ENCODE results near the gene COL17A1.
A peak's percentile ranks its signal among the peaks of the same experiment; 100 is the strongest.

The COL17A1 gene

GRCh38 chr10:104061196-104061595 lies 24.5 kb downstream of the COL17A1 start:
- TF ChIP-seq, protein P1, sequence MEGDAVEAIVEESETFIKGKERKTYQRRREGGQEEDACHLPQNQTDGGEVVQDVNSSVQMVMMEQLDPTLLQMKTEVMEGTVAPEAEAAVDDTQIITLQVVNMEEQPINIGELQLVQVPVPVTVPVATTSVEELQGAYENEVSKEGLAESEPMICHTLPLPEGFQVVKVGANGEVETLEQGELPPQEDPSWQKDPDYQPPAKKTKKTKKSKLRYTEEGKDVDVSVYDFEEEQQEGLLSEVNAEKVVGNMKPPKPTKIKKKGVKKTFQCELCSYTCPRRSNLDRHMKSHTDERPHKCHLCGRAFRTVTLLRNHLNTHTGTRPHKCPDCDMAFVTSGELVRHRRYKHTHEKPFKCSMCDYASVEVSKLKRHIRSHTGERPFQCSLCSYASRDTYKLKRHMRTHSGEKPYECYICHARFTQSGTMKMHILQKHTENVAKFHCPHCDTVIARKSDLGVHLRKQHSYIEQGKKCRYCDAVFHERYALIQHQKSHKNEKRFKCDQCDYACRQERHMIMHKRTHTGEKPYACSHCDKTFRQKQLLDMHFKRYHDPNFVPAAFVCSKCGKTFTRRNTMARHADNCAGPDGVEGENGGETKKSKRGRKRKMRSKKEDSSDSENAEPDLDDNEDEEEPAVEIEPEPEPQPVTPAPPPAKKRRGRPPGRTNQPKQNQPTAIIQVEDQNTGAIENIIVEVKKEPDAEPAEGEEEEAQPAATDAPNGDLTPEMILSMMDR (IDR thresholded peaks at IDR 0.05; ENCODE audit: poor library complexity, severe bottlenecking) = no peak
- no peaks in the 10 kb centered on the region for H3K4me1 ChIP-seq (ENCODE audit: insufficient read depth, poor library complexity, severe bottlenecking)
- DNase-seq (ENCODE audit: low spot score) (peak; percentile 19), ATAC-seq (ENCODE audit: low read depth) (no peak)
- H3K4me3 ChIP-seq (ENCODE audit: severe bottlenecking) = no peak overlapping the region
- no peak overlapping the region for H3K27ac ChIP-seq (ENCODE audit: poor library complexity, severe bottlenecking)
- no peaks in the 10 kb centered on the region for H3K9me3 ChIP-seq (ENCODE audit: severe bottlenecking)
- H3K36me3 ChIP-seq (ENCODE audit: low read depth) = peaks cover 96% of the 10 kb centered on the region
- H3K27me3 ChIP-seq (ENCODE audit: insufficient read depth, poor library complexity, severe bottlenecking) = no peaks in the 10 kb centered on the region

GRCh38 chr10:104059364-104059763 lies 26.3 kb downstream of the COL17A1 start:
- Histone ChIP-seq H3K4me1 (ENCODE audit: insufficient read depth, poor library complexity, severe bottlenecking) (peaks cover 16% of the 10 kb centered on the region), H3K4me3 (ENCODE audit: severe bottlenecking) (no peak overlapping the region), H3K36me3 (ENCODE audit: low read depth) (peaks cover 96% of the 10 kb centered on the region), H3K27me3 (ENCODE audit: insufficient read depth, poor library complexity, severe bottlenecking) (no peaks in the 10 kb centered on the region), H3K9me3 (ENCODE audit: severe bottlenecking) (no peaks in the 10 kb centered on the region), H3K27ac (ENCODE audit: poor library complexity, severe bottlenecking) (no peak overlapping the region)
- ATAC-seq (ENCODE audit: low read depth) (no peak), DNase-seq (ENCODE audit: low spot score) (peak; percentile 21)
- TF ChIP-seq, protein P1 (IDR thresholded peaks at IDR 0.05; ENCODE audit: poor library complexity, severe bottlenecking) = no peak

- H3K9me3 ChIP-seq (ENCODE audit: severe bottlenecking) = no peaks in the 10 kb centered on the region
- TF ChIP-seq, protein P1 (IDR thresholded peaks at IDR 0.05; ENCODE audit: poor library complexity, severe bottlenecking) = no peak
- no peak overlapping the region for H3K4me3 ChIP-seq (ENCODE audit: severe bottlenecking)
- H3K27me3 ChIP-seq (ENCODE audit: insufficient read depth, poor library complexity, severe bottlenecking) = no peaks in the 10 kb centered on the region
- H3K4me1 ChIP-seq (ENCODE audit: insufficient read depth, poor library complexity, severe bottlenecking) = peaks cover 21% of the 10 kb centered on the region
- DNase-seq (ENCODE audit: low spot score) (peak; percentile 26), ATAC-seq (ENCODE audit: low read depth) (no peak)
- H3K36me3 ChIP-seq (ENCODE audit: low read depth) = peaks cover 96% of the 10 kb centered on the region
- no peak overlapping the region for H3K27ac ChIP-seq (ENCODE audit: poor library complexity, severe bottlenecking)
These were observed 28.0 kb downstream of the COL17A1 start for GRCh38 chr10:104057717-104058116.

- DNase-seq (ENCODE audit: low spot score) (peak; percentile 37), ATAC-seq (ENCODE audit: low read depth) (no peak)
- Histone ChIP-seq H3K9me3 (ENCODE audit: severe bottlenecking) (no peaks in the 10 kb centered on the region), H3K4me1 (ENCODE audit: insufficient read depth, poor library complexity, severe bottlenecking) (peaks cover 21% of the 10 kb centered on the region), H3K27ac (ENCODE audit: poor library complexity, severe bottlenecking) (no peak overlapping the region), H3K4me3 (ENCODE audit: severe bottlenecking) (no peak overlapping the region), H3K27me3 (ENCODE audit: insufficient read depth, poor library complexity, severe bottlenecking) (no peaks in the 10 kb centered on the region), H3K36me3 (ENCODE audit: low read depth) (peaks cover 96% of the 10 kb centered on the region)
- TF ChIP-seq, protein P1 (IDR thresholded peaks at IDR 0.05; ENCODE audit: poor library complexity, severe bottlenecking) = no peak
These were observed 28.9 kb downstream of the COL17A1 start for GRCh38 chr10:104056619-104057273.

DNA sequence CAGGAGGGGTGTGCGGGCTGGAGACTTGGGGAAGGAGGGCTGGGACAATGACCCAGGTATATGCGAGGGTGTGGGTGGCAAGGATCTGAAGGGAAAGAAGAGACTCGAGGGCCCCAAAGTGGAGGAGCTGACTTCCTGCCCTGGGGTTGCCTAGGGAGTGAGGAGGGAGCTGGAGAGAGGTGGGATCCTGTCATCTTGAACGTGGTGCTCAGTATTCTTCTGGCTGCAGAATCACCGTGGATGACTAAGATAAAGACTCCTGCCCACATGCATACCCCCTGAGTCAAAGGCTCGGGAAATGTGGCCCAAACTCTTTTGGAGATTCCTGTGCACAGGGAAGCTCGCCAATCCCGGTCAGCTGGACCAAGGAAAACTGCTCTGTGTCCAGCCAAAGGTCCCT lies 31.2 kb downstream of the COL17A1 start:
- ATAC-seq (ENCODE audit: low read depth) (peak; percentile 81), DNase-seq (ENCODE audit: low spot score) (peak; percentile 66)
- Histone ChIP-seq H3K27me3 (ENCODE audit: insufficient read depth, poor library complexity, severe bottlenecking) (no peaks in the 10 kb centered on the region), H3K9me3 (ENCODE audit: severe bottlenecking) (no peaks in the 10 kb centered on the region), H3K36me3 (ENCODE audit: low read depth) (peaks cover 96% of the 10 kb centered on the region), H3K4me1 (ENCODE audit: insufficient read depth, poor library complexity, severe bottlenecking) (peaks cover 27% of the 10 kb centered on the region), H3K27ac (ENCODE audit: poor library complexity, severe bottlenecking) (peak overlapping the region; percentile 79), H3K4me3 (ENCODE audit: severe bottlenecking) (no peak overlapping the region)
- TF ChIP-seq, protein P1 (IDR thresholded peaks at IDR 0.05; ENCODE audit: poor library complexity, severe bottlenecking) = no peak

Measured in RWPE2 (cell line).